Tibial artery (tissue), 4 donors: ENCODE results near the gene ANGPTL8.

Source experiments
- DNase-seq, 2 donors: peaks; one replicate each; pipeline ENCODE4 v3.0.0-alpha.2; 2019
- H3K27ac ChIP-seq, 2 donors: fragments of 200-600 bp; sonication (generic) in 1 of 2; 1 replicate in 1 of 2; 2 replicates in 1 of 2; pipeline ENCODE4 v1.5.1; 2018 to 2019; ENCODE audit warnings: mild to moderate bottlenecking in 1 of 2
- H3K27me3 ChIP-seq, 2 donors: fragments of 200-600 bp; sonication (generic) in 1 of 2; one replicate each; pipeline versions ENCODE4 v1.5.1 to v1.6.0; 2016 to 2019
- H3K36me3 ChIP-seq, 3 donors: fragments of 200-600 bp; sonication (generic) in 2 of 3; one replicate each; pipeline ENCODE4 v1.5.1; 2016 to 2019; ENCODE audit warnings: mild to moderate bottlenecking in 2 of 3
- H3K4me1 ChIP-seq, 4 donors: fragments of 200-600 bp; sonication (generic) in 2 of 4; 1 replicate in 3 of 4; 2 replicates in 1 of 4; pipeline ENCODE4 v1.5.1; 2016 to 2019
- H3K4me3 ChIP-seq, 2 donors: fragments of 200-600 bp; sonication (generic) in 1 of 2; 1 replicate in 1 of 2; 2 replicates in 1 of 2; pipeline ENCODE4 v1.5.1; 2018 to 2019; ENCODE audit warnings: mild to moderate bottlenecking in 2 of 2
- H3K9me3 ChIP-seq, 3 donors: fragments of 200-600 bp; sonication (generic) in 1 of 3; one replicate each; pipeline ENCODE4 v1.5.1; 2016 to 2019
- intact Hi-C: fragments of 100-400 bp; cut with DNase I; formaldehyde crosslinking; loops from one replicate; pipeline ENCODE4 v1.15.0; 2023; ENCODE audit warnings: low total_unique reads
- TF ChIP-seq, protein P1 (sequence below), 2 experiments: fragments of 200-600 bp in 1 of 2; fragments of 450-650 bp in 1 of 2; IDR thresholded peaks; one replicate each; pipeline ENCODE4 v1.5.1; 2017 to 2019; ENCODE audit warnings: antibody characterized with exemption in 2 of 2, mild to moderate bottlenecking in 1 of 2, moderate library complexity in 1 of 2

ANGPTL8 gene

DNA sequence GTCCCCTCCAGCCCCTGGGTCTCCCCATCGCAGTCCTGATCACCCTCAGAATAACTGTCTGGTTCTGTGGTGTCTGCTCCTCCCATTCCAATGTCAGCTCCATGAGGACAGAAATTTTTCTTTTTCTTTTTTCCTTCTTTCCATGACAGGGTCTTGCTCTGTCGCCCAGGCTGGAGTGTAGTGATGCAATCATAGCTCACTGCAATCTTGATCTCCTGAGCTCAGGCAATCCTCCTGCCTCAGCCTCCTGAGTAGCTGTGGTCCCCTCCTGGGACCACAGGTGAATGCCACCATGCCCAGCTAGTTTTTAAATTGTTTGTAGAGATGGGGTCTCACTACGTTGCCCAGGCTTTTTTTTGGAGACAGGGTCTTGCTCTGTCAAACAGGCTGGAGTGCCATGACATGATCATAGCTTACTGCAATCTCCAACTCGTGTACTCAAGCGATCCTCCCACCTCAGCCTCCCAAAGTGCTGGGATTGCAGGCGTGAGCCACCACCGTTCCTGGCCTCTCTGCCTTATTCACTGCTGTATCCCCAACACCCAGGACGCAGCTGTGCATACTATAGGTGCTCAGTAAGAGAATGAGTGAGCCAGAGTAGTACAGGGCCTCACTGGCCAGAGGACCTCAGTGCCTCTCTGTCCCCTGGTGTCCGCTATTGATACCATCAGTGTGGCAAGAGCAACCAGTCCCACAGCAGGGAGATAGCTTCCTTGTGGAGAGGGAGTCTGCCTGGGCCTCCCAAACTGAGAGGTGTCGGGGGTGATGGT, 28.1 kb downstream of the ANGPTL8 start:
- intact Hi-C loops = no loop called here
- H3K4me1 ChIP-seq = peaks cover 0 to 15% (median 4%) of the 10 kb centered on the region in 4 donors

GRCh38 chr19:11268783-11269267, 29.4 kb downstream of the ANGPTL8 start:
- intact Hi-C loops = no loop called here
- peaks cover 0 to 9% (median 0%) of the 10 kb centered on the region in 4 donors for H3K4me1 ChIP-seq
- no peaks in the 10 kb centered on the region for H3K9me3 ChIP-seq
- DNase-seq = peak in 1 of 2 donors; percentile 57
- TF ChIP-seq, protein P1, sequence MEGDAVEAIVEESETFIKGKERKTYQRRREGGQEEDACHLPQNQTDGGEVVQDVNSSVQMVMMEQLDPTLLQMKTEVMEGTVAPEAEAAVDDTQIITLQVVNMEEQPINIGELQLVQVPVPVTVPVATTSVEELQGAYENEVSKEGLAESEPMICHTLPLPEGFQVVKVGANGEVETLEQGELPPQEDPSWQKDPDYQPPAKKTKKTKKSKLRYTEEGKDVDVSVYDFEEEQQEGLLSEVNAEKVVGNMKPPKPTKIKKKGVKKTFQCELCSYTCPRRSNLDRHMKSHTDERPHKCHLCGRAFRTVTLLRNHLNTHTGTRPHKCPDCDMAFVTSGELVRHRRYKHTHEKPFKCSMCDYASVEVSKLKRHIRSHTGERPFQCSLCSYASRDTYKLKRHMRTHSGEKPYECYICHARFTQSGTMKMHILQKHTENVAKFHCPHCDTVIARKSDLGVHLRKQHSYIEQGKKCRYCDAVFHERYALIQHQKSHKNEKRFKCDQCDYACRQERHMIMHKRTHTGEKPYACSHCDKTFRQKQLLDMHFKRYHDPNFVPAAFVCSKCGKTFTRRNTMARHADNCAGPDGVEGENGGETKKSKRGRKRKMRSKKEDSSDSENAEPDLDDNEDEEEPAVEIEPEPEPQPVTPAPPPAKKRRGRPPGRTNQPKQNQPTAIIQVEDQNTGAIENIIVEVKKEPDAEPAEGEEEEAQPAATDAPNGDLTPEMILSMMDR (IDR thresholded peaks at IDR 0.05) = no peak
- H3K27ac ChIP-seq = no peak overlapping the region
- H3K36me3 ChIP-seq = no peaks in the 10 kb centered on the region
- no peak overlapping the region for H3K4me3 ChIP-seq
- no peaks in the 10 kb centered on the region for H3K27me3 ChIP-seq

More for the DNA sequence above, 28.1 kb downstream of the ANGPTL8 start:
- no peak for DNase-seq
- no peak overlapping the region for H3K27ac ChIP-seq
- no peak overlapping the region for H3K4me3 ChIP-seq
- H3K27me3 ChIP-seq = no peaks in the 10 kb centered on the region
- TF ChIP-seq, protein P1 (IDR thresholded peaks at IDR 0.05) = no peak
- H3K9me3 ChIP-seq = no peaks in the 10 kb centered on the region
- H3K36me3 ChIP-seq = no peaks in the 10 kb centered on the region

- TF ChIP-seq, protein P1 (IDR thresholded peaks at IDR 0.05) = no peak
- H3K36me3 ChIP-seq = no peaks in the 10 kb centered on the region
- H3K4me1 ChIP-seq = peaks cover 0 to 9% (median 0%) of the 10 kb centered on the region in 4 donors
- no peaks in the 10 kb centered on the region for H3K9me3 ChIP-seq
- H3K4me3 ChIP-seq = no peak overlapping the region
- intact Hi-C loops = no loop called here
- no peaks in the 10 kb centered on the region for H3K27me3 ChIP-seq
- H3K27ac ChIP-seq = no peak overlapping the region
- DNase-seq = no peak
These were observed 30.0 kb downstream of the ANGPTL8 start for GRCh38 chr19:11269408-11269807.

DNA sequence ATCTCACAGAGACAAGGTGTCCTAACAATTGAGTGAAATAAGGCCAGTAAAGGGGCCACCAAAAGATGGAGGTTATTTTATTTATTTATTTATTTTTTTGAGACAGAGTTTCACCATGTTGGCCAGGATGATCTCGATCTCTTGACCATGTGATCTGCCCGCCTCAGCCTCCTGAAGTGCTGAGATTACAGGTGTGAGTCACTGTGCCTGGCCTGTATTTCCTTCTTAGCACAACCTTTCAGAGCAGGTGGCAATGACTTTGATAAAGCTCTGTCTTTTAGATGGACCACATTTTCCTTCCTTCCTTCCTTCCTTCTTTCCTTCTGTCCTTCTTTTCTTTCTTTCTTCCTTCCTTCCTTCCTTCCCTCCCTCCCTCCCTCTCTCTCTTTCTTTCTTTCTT, 33.9 kb downstream of the ANGPTL8 start:
- intact Hi-C loops = no loop called here
- no peak for DNase-seq
- H3K27me3 ChIP-seq = peaks cover 0 to 4% of the 10 kb centered on the region in 2 donors
- H3K9me3 ChIP-seq = no peaks in the 10 kb centered on the region
- H3K36me3 ChIP-seq = no peaks in the 10 kb centered on the region
- peaks cover 0 to 9% (median 0%) of the 10 kb centered on the region in 4 donors for H3K4me1 ChIP-seq
- no peak overlapping the region for H3K4me3 ChIP-seq
- no peak overlapping the region for H3K27ac ChIP-seq
- TF ChIP-seq, protein P1 (IDR thresholded peaks at IDR 0.05) = no peak

- Histone ChIP-seq H3K27ac (no peak overlapping the region), H3K4me3 (no peak overlapping the region), H3K36me3 (no peaks in the 10 kb centered on the region), H3K4me1 (peaks cover 0 to 3% (median 0%) of the 10 kb centered on the region in 4 donors), H3K9me3 (no peaks in the 10 kb centered on the region), H3K27me3 (peaks cover 0 to 4% of the 10 kb centered on the region in 2 donors)
- DNase-seq = no peak
- TF ChIP-seq, protein P1 (IDR thresholded peaks at IDR 0.05) = no peak
- intact Hi-C loops = no loop called here
These were observed 34.6 kb downstream of the ANGPTL8 start for GRCh38 chr19:11273989-11274388.
